RWPE2 (cell line): ENCODE results near the gene TGM6.

Experiments
- ATAC-seq: fragments of 200-7000 bp; cut with Tn5 transposase; 3 replicates; pipeline ENCODE4 v1.9.1; 2021; ENCODE audit warnings: low read depth
- DNase-seq: peaks from one replicate; pipeline ENCODE4 v3.0.0-alpha.2; 2020; ENCODE audit warnings: low spot score
- H3K27ac ChIP-seq: fragments of 450-650 bp; 2 replicates; pipeline ENCODE4 v1.5.1; 2017; ENCODE audit warnings: mild to moderate bottlenecking; ENCODE audit not compliant: poor library complexity, severe bottlenecking
- H3K27me3 ChIP-seq: fragments of 250-450 bp; sonication (Bioruptor Pico); 2 replicates; pipeline ENCODE4 v1.5.1; 2021; ENCODE audit warnings: mild to moderate bottlenecking, moderate library complexity; ENCODE audit not compliant: insufficient read depth, poor library complexity, severe bottlenecking
- H3K36me3 ChIP-seq: fragments of 250-450 bp; sonication (Bioruptor Pico); 2 replicates; pipeline ENCODE4 v1.5.1; 2020; ENCODE audit warnings: low read depth, mild to moderate bottlenecking, moderate library complexity
- H3K4me1 ChIP-seq: fragments of 250-450 bp; sonication (Bioruptor Pico); 2 replicates; pipeline ENCODE4 v1.5.1; 2021; ENCODE audit warnings: mild to moderate bottlenecking, moderate library complexity; ENCODE audit not compliant: insufficient read depth, poor library complexity, severe bottlenecking
- H3K4me3 ChIP-seq: fragments of 250-450 bp; sonication (Bioruptor Pico); 2 replicates; pipeline ENCODE4 v1.5.1; 2021; ENCODE audit warnings: mild to moderate bottlenecking, moderate library complexity; ENCODE audit not compliant: severe bottlenecking
- H3K9me3 ChIP-seq: fragments of 250-450 bp; sonication (Bioruptor Pico); 2 replicates; pipeline ENCODE4 v1.5.1; 2021; ENCODE audit warnings: mild to moderate bottlenecking, moderate library complexity; ENCODE audit not compliant: severe bottlenecking
- CTCF ChIP-seq: fragments of 450-650 bp; IDR thresholded peaks from one replicate; pipeline ENCODE4 v1.5.1; 2017; ENCODE audit warnings: mild to moderate bottlenecking, moderate library complexity; ENCODE audit not compliant: poor library complexity, severe bottlenecking

Gene TGM6

GRCh38 chr20:2365666-2366065 is 15.0 kb upstream of the TGM6 start:
- ATAC-seq (no peak), DNase-seq (no peak)
- Histone ChIP-seq H3K27ac (no peak overlapping the region), H3K9me3 (no peaks in the 10 kb centered on the region), H3K27me3 (no peaks in the 10 kb centered on the region), H3K36me3 (no peaks in the 10 kb centered on the region), H3K4me1 (peaks cover 11% of the 10 kb centered on the region), H3K4me3 (no peak overlapping the region)
- TF ChIP-seq CTCF: no peak

- no peak for ATAC-seq
- no peak overlapping the region for H3K27ac ChIP-seq
Measured at GRCh38 chr20:2368621-2369020, 12.1 kb upstream of the TGM6 start.

GRCh38 chr20:2373098-2373497 is 7.6 kb upstream of the TGM6 start:
- no peak overlapping the region for H3K4me3 ChIP-seq
- no peak for ATAC-seq
- H3K36me3 ChIP-seq: no peaks in the 10 kb centered on the region

More at GRCh38 chr20:2368621-2369020, 12.1 kb upstream of the TGM6 start:
- no peak for TF ChIP-seq CTCF
- Histone ChIP-seq H3K4me1 (peaks cover 8% of the 10 kb centered on the region), H3K4me3 (no peak overlapping the region), H3K36me3 (no peaks in the 10 kb centered on the region), H3K9me3 (no peaks in the 10 kb centered on the region), H3K27me3 (no peaks in the 10 kb centered on the region)
- DNase-seq: no peak

GRCh38 chr20:2374346-2375125 is 6.2 kb upstream of the TGM6 start:
- Histone ChIP-seq H3K27me3 (no peaks in the 10 kb centered on the region), H3K4me1 (no peaks in the 10 kb centered on the region), H3K9me3 (no peaks in the 10 kb centered on the region), H3K27ac (no peak overlapping the region), H3K4me3 (no peak overlapping the region), H3K36me3 (no peaks in the 10 kb centered on the region)
- no peak for ATAC-seq
- TF ChIP-seq CTCF: no peak
- DNase-seq: no peak

More at GRCh38 chr20:2373098-2373497, 7.6 kb upstream of the TGM6 start:
- no peak for TF ChIP-seq CTCF
- DNase-seq: no peak
- Histone ChIP-seq H3K27me3 (no peaks in the 10 kb centered on the region), H3K9me3 (no peaks in the 10 kb centered on the region), H3K27ac (no peak overlapping the region), H3K4me1 (no peaks in the 10 kb centered on the region)

- H3K4me3 ChIP-seq: no peak overlapping the region
- no peaks in the 10 kb centered on the region for H3K36me3 ChIP-seq
- H3K27me3 ChIP-seq: no peaks in the 10 kb centered on the region
- H3K9me3 ChIP-seq: no peaks in the 10 kb centered on the region
- H3K27ac ChIP-seq: no peak overlapping the region
- peaks cover 6% of the 10 kb centered on the region for H3K4me1 ChIP-seq
- DNase-seq: no peak
- TF ChIP-seq CTCF: no peak
- ATAC-seq: no peak
Measured at GRCh38 chr20:2378893-2379292, 1.8 kb upstream of the TGM6 start.
